Mesenchymal stem cell (in vitro differentiated cells and primary cell): ENCODE measurements around the gene NLGN1.

Experiments
- DNase-seq: peaks from one replicate; pipeline ENCODE4 v3.0.0-alpha.2; 2013
- H2AFZ ChIP-seq: one replicate; pipeline ENCODE4 v1.6.1; 2013; ENCODE audit warnings: low read depth, mild to moderate bottlenecking, control low read depth, inconsistent platforms, low read length, moderate library complexity
- H2AK5ac ChIP-seq: 2 replicates; pipeline ENCODE4 v1.6.1; 2013; ENCODE audit warnings: low read length, moderate library complexity, mild to moderate bottlenecking, inconsistent platforms; ENCODE audit not compliant: severe bottlenecking
- H2BK120ac ChIP-seq: one replicate; pipeline ENCODE4 v1.6.1; 2013; ENCODE audit warnings: low read depth, mild to moderate bottlenecking, inconsistent platforms, low read length, moderate library complexity
- H2BK12ac ChIP-seq, 2 experiments: one replicate each; pipeline ENCODE4 v1.6.1; 2013; ENCODE audit warnings: inconsistent platforms in 2 of 2, low read length in 2 of 2, mild to moderate bottlenecking in 2 of 2, moderate library complexity in 2 of 2, control low read depth in 1 of 2
- H2BK15ac ChIP-seq: one replicate; pipeline ENCODE4 v1.6.1; 2013; ENCODE audit warnings: mild to moderate bottlenecking, low read depth, inconsistent platforms; ENCODE audit not compliant: poor library complexity, severe bottlenecking
- H2BK5ac ChIP-seq: 2 replicates; pipeline ENCODE4 v1.6.1; 2013; ENCODE audit warnings: low read depth, mild to moderate bottlenecking, low read length, control low read depth, inconsistent platforms; ENCODE audit not compliant: poor library complexity, severe bottlenecking
- H3K14ac ChIP-seq, 2 experiments: one replicate each; pipeline ENCODE4 v1.6.1; 2013; ENCODE audit warnings: inconsistent platforms in 2 of 2, low read length in 2 of 2, control low read depth in 1 of 2, mild to moderate bottlenecking in 1 of 2, moderate library complexity in 1 of 2
- H3K18ac ChIP-seq, 2 experiments: one replicate each; pipeline ENCODE4 v1.6.1; 2013; ENCODE audit warnings: inconsistent platforms in 2 of 2, low read length in 2 of 2, control low read depth in 1 of 2, low read depth in 1 of 2, mild to moderate bottlenecking in 1 of 2
- H3K23ac ChIP-seq, 2 experiments: one replicate each; pipeline ENCODE4 v1.6.1; 2013; ENCODE audit warnings: inconsistent platforms in 2 of 2, low read length in 2 of 2, mild to moderate bottlenecking in 2 of 2, moderate library complexity in 2 of 2, control low read depth in 1 of 2
- H3K27ac ChIP-seq: 2 replicates; pipeline ENCODE4 v1.5.1; 2013; ENCODE audit warnings: mild to moderate bottlenecking, moderate library complexity, low read length, control low read depth, inconsistent platforms; ENCODE audit not compliant: poor library complexity, severe bottlenecking
- H3K27me3 ChIP-seq, 2 experiments: 2 replicates each; pipeline versions ENCODE4 v1.6.1 to v1.7.0; 2013; ENCODE audit warnings: low read length in 2 of 2, mild to moderate bottlenecking in 2 of 2, moderate library complexity in 2 of 2, control low read depth in 1 of 2, inconsistent platforms in 1 of 2; ENCODE audit not compliant: control insufficient read depth in 1 of 2, insufficient read depth in 1 of 2
- H3K36me3 ChIP-seq, 2 experiments: 2 replicates each; pipeline versions ENCODE4 v1.6.1 to v1.7.0; 2013; ENCODE audit warnings: low read length in 2 of 2, control low read depth in 1 of 2, inconsistent platforms in 1 of 2, low read depth in 1 of 2, mild to moderate bottlenecking in 1 of 2; ENCODE audit not compliant: insufficient read depth in 2 of 2, control insufficient read depth in 1 of 2
- H3K4ac ChIP-seq, 2 experiments: one replicate each; pipeline ENCODE4 v1.6.1; 2013; ENCODE audit warnings: inconsistent platforms in 2 of 2, low read length in 2 of 2, mild to moderate bottlenecking in 2 of 2, moderate library complexity in 2 of 2, control low read depth in 1 of 2, low read depth in 1 of 2
- H3K4me1 ChIP-seq: 2 replicates; pipeline ENCODE4 v1.6.1; 2013; ENCODE audit warnings: low read depth, low read length, control low read depth; ENCODE audit not compliant: control insufficient read depth, insufficient read depth
- H3K4me2 ChIP-seq: 2 replicates; pipeline ENCODE4 v1.6.1; 2013; ENCODE audit warnings: low read length, mild to moderate bottlenecking, inconsistent platforms; ENCODE audit not compliant: poor library complexity, severe bottlenecking
- H3K4me3 ChIP-seq, 2 experiments: 2 replicates each; pipeline versions ENCODE4 v1.5.1 to v1.7.0; 2013; ENCODE audit warnings: low read length in 2 of 2, mild to moderate bottlenecking in 2 of 2, control low read depth in 1 of 2, low read depth in 1 of 2; ENCODE audit not compliant: insufficient read depth in 1 of 2
- H3K79me1 ChIP-seq: replicated peaks from 2 replicates; pipeline ENCODE4 v1.6.1; 2013; ENCODE audit warnings: mild to moderate bottlenecking, control low read depth, low read length, inconsistent platforms; ENCODE audit not compliant: poor library complexity, severe bottlenecking
- H3K9ac ChIP-seq: 2 replicates; pipeline ENCODE4 v1.7.0; 2013; ENCODE audit warnings: mild to moderate bottlenecking, low read length, moderate library complexity
- H3K9me3 ChIP-seq: 2 replicates; pipeline ENCODE4 v1.7.0; 2013; ENCODE audit warnings: mild to moderate bottlenecking, low read length; ENCODE audit not compliant: control insufficient read depth
- H4K8ac ChIP-seq: one replicate; pipeline ENCODE4 v1.6.1; 2013; ENCODE audit warnings: inconsistent platforms, mild to moderate bottlenecking, low read length, moderate library complexity
- H4K91ac ChIP-seq: one replicate; pipeline ENCODE4 v1.6.1; 2013; ENCODE audit warnings: mild to moderate bottlenecking, low read length, inconsistent platforms
- WGBS: methylation state at CpG from one replicate; pipeline ENCODE4 v1.1.7; 2013; ENCODE audit warnings: mixed read lengths; 5-methylcytosine and 5-hydroxymethylcytosine counted together

The NLGN1 gene

DNA sequence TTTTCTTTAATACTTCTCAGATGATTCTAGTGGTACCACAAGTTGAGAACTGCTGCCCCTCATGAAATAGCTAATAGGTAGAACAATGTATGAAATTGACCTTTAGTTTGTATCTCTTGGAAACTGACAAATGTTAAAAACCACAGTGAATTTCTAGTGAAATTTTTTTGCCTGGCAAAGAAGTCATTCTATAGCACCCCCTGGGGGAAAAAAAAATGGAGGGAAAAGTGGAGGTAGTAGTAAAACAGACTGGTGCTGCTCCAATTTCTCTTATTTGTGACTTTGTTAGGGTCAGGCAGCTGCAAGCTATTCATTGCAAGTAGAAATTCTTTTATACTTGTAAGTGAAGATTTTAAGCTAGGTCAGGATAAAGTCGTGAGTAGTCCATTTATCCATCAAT lies 605.0 kb downstream of the NLGN1 start:
- H3K23ac ChIP-seq, result no peak overlapping the region
- 15% methylated on average over 1 of the region's 1 CpG for WGBS
- no peaks in the 10 kb centered on the region for H3K4me1 ChIP-seq
- H3K4me3 ChIP-seq, result no peak overlapping the region
- no peaks in the 10 kb centered on the region for H3K27me3 ChIP-seq
- no peaks in the 10 kb centered on the region for H3K79me1 ChIP-seq
- no peak overlapping the region for H3K9ac ChIP-seq
- H2AK5ac ChIP-seq, result no peak overlapping the region
- H3K27ac ChIP-seq, result no peak overlapping the region
- H2BK5ac ChIP-seq, result no peak overlapping the region
- H4K8ac ChIP-seq, result no peak overlapping the region
- no peak overlapping the region for H3K4me2 ChIP-seq
- no peak for DNase-seq
- H2BK15ac ChIP-seq, result no peak overlapping the region
- H2BK12ac ChIP-seq, result no peak overlapping the region
- no peaks in the 10 kb centered on the region for H3K9me3 ChIP-seq
- no peak overlapping the region for H3K18ac ChIP-seq
- no peak overlapping the region for H3K4ac ChIP-seq
- no peaks in the 10 kb centered on the region for H3K36me3 ChIP-seq
- no peak overlapping the region for H2AFZ ChIP-seq
- H2BK120ac ChIP-seq, result no peak overlapping the region
- no peak overlapping the region for H4K91ac ChIP-seq
- H3K14ac ChIP-seq, result no peak overlapping the region

DNA sequence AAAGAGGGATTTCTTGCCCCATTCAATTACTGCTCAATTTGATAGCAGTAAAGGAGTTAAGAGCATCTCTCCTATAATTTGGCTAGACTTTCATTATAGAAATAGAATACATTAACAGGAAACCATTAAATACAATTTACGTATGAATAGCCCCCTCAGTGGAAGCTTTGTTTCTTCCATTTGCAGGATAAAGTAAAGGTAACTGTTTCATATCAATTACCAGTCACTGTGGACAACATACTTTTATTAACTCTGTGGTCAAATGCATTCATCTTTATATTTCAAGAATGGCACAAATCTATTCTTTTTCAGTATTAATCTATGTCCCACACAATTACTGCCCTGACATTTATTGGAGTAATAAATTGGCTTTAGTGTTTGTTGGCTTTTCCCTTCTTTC lies 613.4 kb downstream of the NLGN1 start:
- WGBS, result 86% methylated on average over 1 of the region's 1 CpG
- no peak overlapping the region for H2AFZ ChIP-seq
- no peaks in the 10 kb centered on the region for H3K4me1 ChIP-seq
- H2BK12ac ChIP-seq, result no peak overlapping the region
- H3K9me3 ChIP-seq, result no peaks in the 10 kb centered on the region
- no peaks in the 10 kb centered on the region for H3K36me3 ChIP-seq
- H4K8ac ChIP-seq, result no peak overlapping the region
- H2BK15ac ChIP-seq, result no peak overlapping the region
- no peak overlapping the region for H3K27ac ChIP-seq
- H4K91ac ChIP-seq, result no peak overlapping the region
- no peak overlapping the region for H3K4me3 ChIP-seq
- no peaks in the 10 kb centered on the region for H3K27me3 ChIP-seq
- no peaks in the 10 kb centered on the region for H3K79me1 ChIP-seq
- H3K14ac ChIP-seq, result no peak overlapping the region
- no peak overlapping the region for H2BK5ac ChIP-seq
- H3K23ac ChIP-seq, result no peak overlapping the region
- no peak overlapping the region for H2AK5ac ChIP-seq
- no peak for DNase-seq
- no peak overlapping the region for H3K4me2 ChIP-seq
- no peak overlapping the region for H3K9ac ChIP-seq
- H2BK120ac ChIP-seq, result no peak overlapping the region
- H3K18ac ChIP-seq, result no peak overlapping the region
- no peak overlapping the region for H3K4ac ChIP-seq

DNA sequence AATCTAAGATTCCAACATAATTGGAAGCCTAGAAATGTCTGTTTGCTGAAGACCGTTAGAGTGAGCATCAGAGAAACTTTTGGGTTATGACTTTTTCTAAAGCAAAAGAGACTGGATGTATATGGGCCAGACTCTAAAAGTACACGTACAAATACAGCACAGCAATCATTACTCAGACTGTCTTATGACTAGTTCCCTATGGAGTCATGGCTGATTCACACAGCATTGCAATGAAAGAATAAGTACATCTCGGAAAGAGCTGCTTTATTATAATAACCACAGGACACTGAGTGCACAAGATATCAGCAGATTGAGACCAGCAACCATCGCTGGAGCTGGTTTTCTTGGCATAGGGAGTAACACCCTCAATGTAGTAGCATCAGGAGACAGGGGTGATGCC lies 618.6 kb downstream of the NLGN1 start:
- peak overlapping the region; percentile 76 for H3K9ac ChIP-seq
- H3K18ac ChIP-seq, result no peak overlapping the region
- H2AFZ ChIP-seq, result no peak overlapping the region
- H3K4me3 ChIP-seq, result no peak overlapping the region
- no peaks in the 10 kb centered on the region for H3K4me1 ChIP-seq
- H3K4me2 ChIP-seq, result no peak overlapping the region
- H3K14ac ChIP-seq, result no peak overlapping the region
- no peak overlapping the region for H2BK120ac ChIP-seq
- no peaks in the 10 kb centered on the region for H3K9me3 ChIP-seq
- H3K79me1 ChIP-seq, result no peaks in the 10 kb centered on the region
- H3K4ac ChIP-seq, result no peak overlapping the region
- no peak overlapping the region for H2AK5ac ChIP-seq
- H4K91ac ChIP-seq, result no peak overlapping the region
- peak; percentile 64 for DNase-seq
- no peak overlapping the region for H3K23ac ChIP-seq
- no peaks in the 10 kb centered on the region for H3K27me3 ChIP-seq
- H2BK12ac ChIP-seq, result no peak overlapping the region
- H4K8ac ChIP-seq, result no peak overlapping the region
- no peak overlapping the region for H2BK15ac ChIP-seq
- WGBS, result 80% methylated on average over 3 of the region's 4 CpGs
- no peak overlapping the region for H3K27ac ChIP-seq
- H3K36me3 ChIP-seq, result no peaks in the 10 kb centered on the region
- H2BK5ac ChIP-seq, result no peak overlapping the region

DNA sequence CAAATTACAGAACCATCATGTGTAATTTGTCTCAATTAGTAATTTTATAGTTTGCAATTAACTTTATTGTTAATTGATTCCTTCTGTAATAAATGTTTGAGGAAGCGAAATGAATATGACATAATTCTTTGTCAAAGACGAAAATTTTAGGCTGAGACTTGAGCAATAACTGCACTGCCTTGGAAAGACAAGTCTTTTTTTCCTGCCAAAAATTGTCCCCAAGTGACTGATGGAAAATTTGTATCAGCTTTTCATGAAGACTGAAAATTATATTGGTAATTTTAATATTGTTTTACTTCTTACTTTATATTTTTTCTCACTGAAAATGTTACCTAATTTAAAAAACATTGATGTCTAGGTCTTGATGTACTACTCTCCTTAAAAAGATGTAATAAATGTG lies 622.6 kb downstream of the NLGN1 start:
- Histone ChIP-seq H4K91ac (no peak overlapping the region), H4K8ac (no peak overlapping the region), H2BK12ac (no peak overlapping the region), H3K23ac (no peak overlapping the region), H3K4ac (no peak overlapping the region), H3K79me1 (no peaks in the 10 kb centered on the region), H3K18ac (no peak overlapping the region), H3K14ac (no peak overlapping the region), H3K4me1 (no peaks in the 10 kb centered on the region), H2BK120ac (no peak overlapping the region), H3K36me3 (no peaks in the 10 kb centered on the region), H3K4me2 (no peak overlapping the region), H3K9me3 (no peaks in the 10 kb centered on the region), H3K27ac (no peak overlapping the region), H3K4me3 (no peak overlapping the region), H2AK5ac (no peak overlapping the region), H2BK15ac (no peak overlapping the region), H2BK5ac (no peak overlapping the region), H3K9ac (no peak overlapping the region), H2AFZ (no peak overlapping the region), H3K27me3 (no peaks in the 10 kb centered on the region)
- no peak for DNase-seq
- 96% methylated on average over 2 of the region's 2 CpGs for WGBS
